Measurements from ENCODE around the gene SFTA2.
"Not testable (repeated sequence)": the region's sequence is repeated elsewhere in the genome, so short reads cannot be mapped to it uniquely, and the experiment has no call there.

The SFTA2 gene

DNA sequence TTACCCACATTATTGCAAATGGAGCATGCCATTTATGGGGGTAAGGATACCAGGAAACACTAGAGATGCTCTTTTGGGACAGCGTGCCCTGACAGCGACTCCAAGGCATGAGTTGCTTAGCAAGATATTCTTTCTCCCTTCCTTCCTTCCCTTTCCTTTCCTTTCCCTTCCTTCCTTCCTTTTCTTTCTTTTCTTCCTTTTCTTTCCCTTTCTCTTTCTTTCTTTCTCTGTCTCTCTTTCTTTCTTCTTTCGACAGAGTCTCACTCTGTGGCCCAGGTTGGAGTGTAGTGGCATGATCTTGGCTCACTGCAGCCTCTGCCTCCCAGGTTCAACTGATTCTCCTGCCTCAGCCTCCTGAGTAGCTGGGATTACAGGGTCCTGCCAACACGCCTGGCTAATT, 12.1 kb upstream of the SFTA2 start:
- in situ Hi-C loops (cut with MboI; ENCODE audit: low sequenced_read_pairs) = loop anchor here (25.0 kb wide), 1 partner anchor 118 kb away; no protein-coding TSS in a partner anchor

GRCh38 chr6:30942338-30943060, 10.5 kb upstream of the SFTA2 start:
- in situ Hi-C loops (cut with MboI; ENCODE audit: low sequenced_read_pairs) = loop anchor here (25.0 kb wide), 1 partner anchor 120 kb away; no protein-coding TSS in a partner anchor

DNA sequence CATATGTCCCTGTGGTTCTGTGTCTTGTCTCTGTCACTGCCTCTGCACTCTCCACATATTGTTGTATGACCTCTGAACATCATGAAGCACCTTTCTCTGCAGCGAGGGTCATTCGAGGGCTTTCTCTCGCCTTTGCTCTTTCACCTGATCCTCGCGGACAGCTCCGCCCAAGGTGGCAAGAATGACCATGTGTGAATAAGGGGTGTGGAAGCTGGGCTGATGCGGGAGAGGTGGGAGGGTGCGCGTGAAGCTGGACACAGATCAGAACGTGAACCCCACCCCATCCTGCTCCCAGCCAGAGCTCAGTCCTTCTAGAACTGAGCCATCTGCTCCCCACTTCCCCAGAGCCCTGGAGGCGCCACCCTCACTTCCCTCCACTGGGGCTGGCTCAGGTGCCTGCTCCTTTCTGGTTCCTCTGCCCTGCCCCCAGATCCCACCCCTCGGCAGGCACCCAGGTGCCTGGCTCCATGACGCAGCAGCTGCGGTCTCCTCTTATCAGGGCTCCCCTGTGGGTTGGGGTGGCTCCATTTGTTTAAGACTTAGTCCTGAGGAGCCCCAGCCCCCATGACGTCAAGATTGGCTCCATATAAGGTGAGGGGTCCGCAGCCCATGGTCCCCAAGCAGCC, 8.5 kb upstream of the SFTA2 start, which contains the start of gene MUCL3:
Gene MUCL3 (plus strand): TSS at position 613 of the 626 bp plus-strand sequence. CDS start 27 bp downstream, outside the sequence.
- in situ Hi-C loops (cut with MboI; ENCODE audit: low sequenced_read_pairs) = loop anchor here (25.0 kb wide), 1 partner anchor 122 kb away; no protein-coding TSS in a partner anchor

DNA sequence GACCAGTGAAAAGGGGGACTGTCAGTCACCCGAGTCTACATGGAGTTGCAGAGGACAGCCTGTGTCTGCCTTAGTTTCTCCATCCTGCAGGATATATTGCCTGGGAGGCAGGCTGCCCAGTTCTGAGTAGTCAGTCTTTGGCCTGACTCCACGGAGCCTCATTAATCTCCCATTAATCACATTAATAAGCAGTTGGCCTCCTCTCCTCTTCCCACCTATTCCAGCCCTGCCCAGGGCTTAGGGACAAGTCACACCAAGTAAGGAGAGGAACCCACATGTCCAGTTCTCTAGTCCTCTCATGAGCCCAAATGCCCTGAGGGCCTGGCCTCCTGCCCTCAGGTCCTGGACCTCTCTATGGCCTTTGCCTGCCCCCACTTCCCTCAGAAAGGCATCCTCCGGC, 7.5 kb upstream of the SFTA2 start:
- in situ Hi-C loops (cut with MboI; ENCODE audit: low sequenced_read_pairs) = loop anchor here (25.0 kb wide), 1 partner anchor 123 kb away; no protein-coding TSS in a partner anchor

GRCh38 chr6:30938730-30939129, 6.8 kb upstream of the SFTA2 start:
- in situ Hi-C loops (cut with MboI; ENCODE audit: low sequenced_read_pairs) = loop anchor here (25.0 kb wide), 1 partner anchor 124 kb away; no protein-coding TSS in a partner anchor

GRCh38 chr6:30937265-30937664, 5.3 kb upstream of the SFTA2 start:
- in situ Hi-C loops (cut with MboI; ENCODE audit: low sequenced_read_pairs) = loop anchor here (25.0 kb wide), 1 partner anchor 125 kb away; no protein-coding TSS in a partner anchor

GRCh38 chr6:30935018-30935417, 3.0 kb upstream of the SFTA2 start:
- in situ Hi-C loops (cut with MboI; ENCODE audit: low sequenced_read_pairs) = loop anchor here (25.0 kb wide), 1 partner anchor 127 kb away; no protein-coding TSS in a partner anchor

DNA sequence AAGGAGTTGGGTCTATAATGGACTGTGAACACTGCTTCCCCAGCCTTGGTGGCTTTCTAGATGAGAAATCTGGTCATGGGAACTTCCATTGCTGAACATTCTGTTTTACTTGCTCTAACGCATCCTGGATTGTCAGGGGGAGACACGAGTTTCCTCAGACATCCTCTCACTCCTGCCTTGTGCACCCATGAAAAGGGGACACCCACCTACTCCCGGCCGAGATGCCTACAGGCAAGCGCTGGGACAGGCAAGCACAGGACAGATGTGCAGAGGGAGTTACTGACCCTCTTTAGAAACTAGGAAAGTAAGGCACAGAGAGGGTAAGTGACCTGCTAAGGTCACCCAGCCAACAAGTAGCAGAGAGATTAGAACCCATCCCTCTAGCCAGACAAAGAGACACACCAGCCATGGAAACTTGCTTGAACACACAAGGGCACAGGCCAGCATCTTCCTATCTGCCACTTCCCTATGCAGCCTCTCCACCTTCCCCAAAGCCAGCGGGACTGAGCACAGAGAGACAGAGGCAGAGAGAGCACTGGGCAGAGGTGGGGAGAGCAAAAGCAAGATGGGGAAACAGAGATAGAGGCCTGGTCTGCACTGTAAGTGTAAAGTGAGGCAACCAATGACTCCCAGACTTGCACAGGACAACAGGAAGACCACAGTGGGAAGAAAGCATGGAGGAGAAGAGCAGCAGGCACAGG, 845 bp upstream of the SFTA2 start:
- in situ Hi-C loops (cut with MboI; ENCODE audit: low sequenced_read_pairs) = loop anchor here (25.0 kb wide), 1 partner anchor 129 kb away; no protein-coding TSS in a partner anchor

DNA sequence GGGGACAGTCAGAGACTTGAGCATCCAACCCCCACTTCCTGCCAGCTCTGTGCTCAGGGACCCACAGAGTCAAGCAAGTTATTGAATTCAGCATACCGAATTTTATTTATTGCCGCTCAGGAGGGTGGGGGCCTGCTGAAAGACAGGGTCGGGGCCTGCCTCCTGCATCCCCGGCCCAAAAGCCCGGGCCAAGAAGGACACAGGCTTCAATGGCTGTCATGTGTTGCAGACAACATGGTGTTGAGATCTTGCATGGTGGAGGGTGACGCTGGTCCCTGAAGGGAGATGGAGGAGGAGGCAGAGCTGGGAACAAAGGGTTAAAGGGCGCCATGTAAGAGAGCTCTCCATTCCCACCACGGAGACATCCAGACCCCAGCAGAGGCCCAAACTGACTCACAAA, 698 bp downstream of the SFTA2 start:
- in situ Hi-C loops (cut with MboI; ENCODE audit: low sequenced_read_pairs) = loop anchor here (25.0 kb wide), 1 partner anchor 131 kb away; no protein-coding TSS in a partner anchor

- in situ Hi-C loops (cut with MboI; ENCODE audit: low sequenced_read_pairs) = loop anchor here (25.0 kb wide), 1 partner anchor 132 kb away; no protein-coding TSS in a partner anchor
These were observed 1.5 kb downstream of the SFTA2 start for GRCh38 chr6:30930506-30930905.

GRCh38 chr6:30928677-30929076, 3.3 kb downstream of the SFTA2 start:
- in situ Hi-C loops (cut with MboI; ENCODE audit: low sequenced_read_pairs) = loop anchor here (25.0 kb wide), 1 partner anchor 134 kb away; no protein-coding TSS in a partner anchor

GRCh38 chr6:30927080-30927479, 4.9 kb downstream of the SFTA2 start:
- in situ Hi-C loops (cut with MboI; ENCODE audit: low sequenced_read_pairs) = loop anchor here (25.0 kb wide), 1 partner anchor 135 kb away; no protein-coding TSS in a partner anchor

GRCh38 chr6:30926644-30927043, 5.3 kb downstream of the SFTA2 start:
- in situ Hi-C loops (cut with MboI; ENCODE audit: low sequenced_read_pairs) = loop anchor here (25.0 kb wide), 1 partner anchor 136 kb away; no protein-coding TSS in a partner anchor

DNA sequence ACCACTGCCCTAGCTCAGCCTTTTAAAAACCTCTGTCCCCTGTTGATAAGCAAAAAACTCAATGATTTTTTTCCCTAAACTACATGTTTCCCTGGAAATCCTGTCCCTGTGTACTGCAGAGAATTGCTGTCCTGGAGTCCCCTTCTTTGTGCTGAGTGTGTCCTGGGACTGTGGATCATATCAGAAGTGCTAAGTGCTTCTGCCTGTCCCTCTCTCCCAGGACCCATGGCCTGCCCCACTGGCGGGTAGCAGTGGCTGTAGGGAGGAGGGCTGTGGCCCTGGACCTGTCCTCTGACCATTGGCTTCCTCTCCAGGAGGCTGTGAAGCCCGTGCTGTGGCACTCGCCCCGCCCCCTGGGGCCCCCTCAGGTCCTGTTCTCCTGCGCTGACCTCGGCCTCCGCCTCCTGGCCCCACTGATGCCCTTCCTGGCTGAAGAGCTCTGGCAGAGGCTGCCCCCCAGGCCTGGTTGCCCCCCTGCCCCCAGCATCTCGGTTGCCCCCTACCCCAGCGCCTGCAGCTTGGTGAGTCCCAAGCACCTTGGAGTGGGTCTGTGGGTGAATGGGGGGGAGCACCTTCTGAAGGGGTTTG, 7.8 kb downstream of the SFTA2 start:
- in situ Hi-C loops (cut with MboI; ENCODE audit: low sequenced_read_pairs) = not testable (repeated sequence)

- in situ Hi-C loops (cut with MboI; ENCODE audit: low sequenced_read_pairs) = no loop called here
These were observed 9.5 kb downstream of the SFTA2 start for GRCh38 chr6:30922447-30922852.

- in situ Hi-C loops (cut with MboI; ENCODE audit: low sequenced_read_pairs) = no loop called here
These were observed 13.3 kb downstream of the SFTA2 start for GRCh38 chr6:30918670-30919069.

DNA sequence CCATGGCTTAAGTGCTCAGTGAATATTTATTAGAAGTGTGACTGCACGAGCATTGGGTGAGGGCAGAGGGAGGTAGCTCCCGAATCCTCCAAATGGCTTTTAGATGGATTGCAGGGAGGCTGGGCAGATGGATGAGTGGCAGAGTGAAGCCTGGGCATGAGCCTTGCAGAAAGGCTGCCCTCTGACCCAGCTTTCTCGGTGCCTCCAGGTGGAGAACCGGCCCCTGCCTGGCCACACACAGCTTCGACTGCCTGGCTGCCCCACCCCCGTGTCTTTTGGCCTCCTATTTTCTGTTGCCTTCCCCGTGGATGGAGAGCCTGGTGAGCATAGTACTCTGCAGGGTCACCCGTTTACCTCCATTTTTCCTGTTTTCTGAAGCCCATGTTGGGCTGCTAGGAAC, 14.5 kb downstream of the SFTA2 start:
- in situ Hi-C loops (cut with MboI; ENCODE audit: low sequenced_read_pairs) = no loop called here

DNA sequence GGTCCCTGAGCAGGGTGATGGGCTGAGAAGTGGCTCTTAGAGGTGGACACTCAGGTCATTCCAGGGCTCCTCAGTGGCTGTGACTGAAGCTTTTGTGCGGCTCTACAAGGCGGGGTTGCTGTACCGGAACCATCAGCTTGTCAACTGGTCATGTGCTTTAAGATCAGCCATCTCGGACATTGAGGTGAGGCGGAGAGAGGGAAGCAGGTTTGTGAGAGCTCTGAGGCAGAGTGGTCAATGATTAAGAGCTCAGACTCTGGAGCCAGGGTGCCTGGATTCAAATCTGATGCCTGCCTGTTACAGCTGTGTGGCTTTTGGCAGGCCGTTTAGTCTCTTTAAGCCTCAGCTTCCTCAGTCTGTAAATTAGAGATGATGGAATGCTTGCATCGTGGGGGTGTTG, 14.9 kb downstream of the SFTA2 start:
- in situ Hi-C loops (cut with MboI; ENCODE audit: low sequenced_read_pairs) = no loop called here

- in situ Hi-C loops (cut with MboI; ENCODE audit: low sequenced_read_pairs) = no loop called here
These were observed 16.4 kb downstream of the SFTA2 start for GRCh38 chr6:30915591-30915946.

DNA sequence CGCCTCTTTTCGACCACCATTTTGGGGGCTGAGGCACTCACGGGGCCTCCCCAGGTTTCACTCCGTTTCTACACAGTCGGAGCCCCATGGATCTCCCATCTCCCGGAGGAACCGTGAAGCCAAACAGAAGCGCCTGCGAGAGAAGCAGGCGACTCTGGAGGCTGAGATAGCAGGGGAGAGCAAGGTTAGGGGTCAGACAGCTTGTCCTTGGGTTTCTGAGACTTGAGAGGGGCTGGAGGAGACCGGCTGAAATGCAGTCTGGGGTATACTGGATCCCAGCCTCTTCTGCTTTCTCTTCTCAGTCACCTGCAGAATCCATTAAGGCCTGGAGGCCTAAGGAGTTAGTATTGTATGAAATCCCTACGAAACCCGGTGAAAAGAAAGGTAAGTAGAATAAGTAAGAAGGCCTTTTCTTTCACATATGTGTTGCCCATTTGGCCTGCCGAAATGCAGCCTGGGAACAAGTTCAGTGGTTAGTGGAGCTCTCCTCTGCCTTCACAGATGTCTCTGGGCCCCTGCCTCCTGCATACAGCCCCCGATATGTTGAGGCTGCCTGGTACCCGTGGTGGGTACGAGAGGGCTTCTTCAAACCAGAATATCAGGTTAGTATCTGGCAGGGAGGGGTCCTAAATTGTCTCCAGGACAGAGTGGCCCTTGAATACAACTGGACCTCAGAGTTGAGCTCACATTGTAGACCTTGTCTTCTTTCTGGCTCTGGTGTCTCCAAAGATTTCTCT, 16.9 kb downstream of the SFTA2 start:
- in situ Hi-C loops (cut with MboI; ENCODE audit: low sequenced_read_pairs) = no loop called here

All from hTERT RPE-1 (cell line).